NCI-H526 treated with DMSO at 0.1 percent for 48 hours (cell line): ENCODE results near the gene MYOZ3.

Experiments used
- DNase-seq: peaks from one replicate; lab custom pipeline; 2025; lab: John Stamatoyannopoulos, UW

The MYOZ3 gene

DNA sequence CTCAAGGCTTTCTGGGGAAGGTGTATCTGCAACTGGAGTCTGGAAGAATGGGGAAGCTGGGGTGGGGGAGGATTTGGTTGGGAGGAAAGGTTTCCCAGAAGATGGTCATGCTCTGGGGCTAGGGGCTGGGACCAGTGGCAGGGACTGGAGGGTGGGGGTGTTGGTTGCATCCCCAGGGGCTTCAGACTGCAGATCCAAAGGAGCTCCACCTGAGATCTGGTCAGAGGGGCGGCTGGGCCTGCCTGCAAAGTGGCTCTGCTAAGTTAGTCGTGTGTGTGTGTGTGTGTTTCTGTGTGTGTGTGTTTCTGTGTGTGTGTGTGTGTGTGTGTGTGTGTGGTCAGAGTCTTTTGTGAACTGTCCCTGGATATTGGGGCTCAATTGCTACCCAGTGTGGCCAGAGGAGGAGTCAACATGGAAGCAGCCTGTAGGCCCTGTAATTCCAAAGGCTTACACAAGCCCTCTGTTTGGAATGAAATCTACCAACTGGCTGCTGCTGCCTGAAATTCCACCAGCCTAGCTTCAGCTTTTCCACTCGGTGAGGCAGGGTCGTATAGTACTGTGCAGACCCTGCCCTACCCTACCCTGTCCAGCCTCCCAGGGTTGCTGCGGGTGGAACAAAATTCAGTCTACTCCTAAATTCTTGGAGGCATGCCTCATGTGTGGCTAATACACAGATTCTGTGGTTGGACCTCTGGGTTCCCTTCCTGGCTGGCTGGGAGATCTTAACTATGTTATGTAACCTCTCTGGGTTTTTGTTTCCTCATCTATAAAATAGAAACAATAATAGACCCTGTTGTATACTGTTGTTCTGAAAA lies 33.1 kb upstream of the MYOZ3 start:
- DNase-seq = no peak

DNA sequence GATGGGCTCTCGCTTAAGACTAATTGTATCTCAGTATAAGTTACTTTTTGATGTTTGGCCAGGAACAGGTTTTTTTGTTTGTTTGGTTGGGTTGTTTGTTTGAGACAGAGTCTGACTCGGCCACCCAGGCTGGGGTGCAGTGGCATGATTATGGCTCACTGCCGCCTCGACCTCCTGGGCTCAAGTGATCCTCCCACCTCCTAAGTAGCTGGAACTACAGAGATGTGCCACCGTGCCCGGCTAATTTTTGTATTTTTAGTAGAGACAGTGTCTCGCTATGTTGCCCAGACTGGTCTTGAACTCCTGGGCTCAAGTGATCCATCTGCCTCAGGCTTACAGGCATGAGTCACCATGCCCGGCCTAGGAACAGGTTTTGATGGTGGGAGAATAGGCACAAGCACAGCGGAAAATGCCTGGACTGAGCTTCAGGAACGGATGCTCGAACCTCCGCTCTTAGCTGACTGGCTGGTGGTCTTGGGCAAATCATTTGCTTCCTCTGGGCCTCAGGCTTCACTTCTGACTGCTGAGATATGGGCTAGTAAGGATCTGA lies 32.0 kb upstream of the MYOZ3 start:
- DNase-seq = no peak

DNA sequence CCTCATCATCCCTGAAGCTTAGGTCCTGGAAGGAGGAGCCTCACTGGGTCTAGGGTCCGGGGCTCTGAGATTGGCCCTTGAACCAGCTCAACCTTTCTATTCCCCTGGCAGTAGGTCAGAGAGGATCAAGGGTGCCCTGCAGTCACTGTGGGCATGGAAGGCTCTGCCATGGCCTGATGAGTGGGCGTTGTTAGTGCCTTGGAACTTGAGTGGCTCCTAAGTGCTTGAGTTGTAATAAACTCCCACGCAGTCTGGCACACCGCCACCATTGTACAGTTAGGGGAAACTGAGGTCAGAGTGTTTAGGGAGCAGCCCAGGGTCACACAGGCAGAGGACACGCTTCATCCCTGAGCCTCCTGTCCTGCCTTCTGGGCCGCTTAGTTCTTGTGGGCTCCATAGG lies 31.0 kb upstream of the MYOZ3 start:
- DNase-seq = no peak

DNA sequence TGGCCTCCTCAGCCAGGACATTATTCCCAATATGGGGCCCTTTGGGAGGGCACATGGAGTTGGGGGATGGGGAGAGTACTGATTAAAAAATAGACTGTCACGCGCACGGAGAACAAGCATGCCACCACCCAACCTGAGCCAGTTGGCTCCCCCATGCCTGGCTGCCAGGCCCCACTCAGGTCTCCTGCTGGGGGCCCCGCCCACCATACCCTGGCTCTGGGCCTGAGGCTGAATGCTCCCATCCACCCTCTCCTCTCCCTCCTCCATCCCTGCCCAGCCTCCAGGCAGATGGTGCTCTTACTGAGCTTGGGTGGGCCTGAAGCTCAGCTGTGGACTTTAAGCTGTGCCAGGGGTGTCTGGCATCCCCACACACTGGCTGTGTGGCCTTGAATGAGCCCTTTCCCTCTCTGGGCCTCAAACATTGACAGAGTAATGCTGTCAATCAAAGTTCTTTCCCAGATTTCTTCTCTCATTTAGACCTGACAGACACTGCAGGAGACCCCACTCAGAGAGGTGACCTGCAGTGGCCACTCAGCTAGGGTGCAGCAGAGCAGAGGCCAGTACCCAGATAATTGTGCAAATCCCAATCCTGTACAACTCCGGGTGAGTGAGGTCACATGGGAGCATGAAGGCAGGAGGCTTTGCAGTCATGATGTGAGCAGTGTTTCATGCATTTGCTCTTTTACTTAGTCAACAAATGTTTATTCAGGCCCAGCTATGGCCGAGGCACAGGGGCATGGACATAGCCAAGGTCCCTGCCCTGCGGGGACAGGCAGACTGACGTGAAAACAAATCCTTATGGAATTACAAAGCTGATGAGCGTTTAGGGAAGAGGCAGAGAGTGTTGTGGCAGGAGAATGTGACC lies 30.4 kb upstream of the MYOZ3 start:
- DNase-seq = no peak

DNA sequence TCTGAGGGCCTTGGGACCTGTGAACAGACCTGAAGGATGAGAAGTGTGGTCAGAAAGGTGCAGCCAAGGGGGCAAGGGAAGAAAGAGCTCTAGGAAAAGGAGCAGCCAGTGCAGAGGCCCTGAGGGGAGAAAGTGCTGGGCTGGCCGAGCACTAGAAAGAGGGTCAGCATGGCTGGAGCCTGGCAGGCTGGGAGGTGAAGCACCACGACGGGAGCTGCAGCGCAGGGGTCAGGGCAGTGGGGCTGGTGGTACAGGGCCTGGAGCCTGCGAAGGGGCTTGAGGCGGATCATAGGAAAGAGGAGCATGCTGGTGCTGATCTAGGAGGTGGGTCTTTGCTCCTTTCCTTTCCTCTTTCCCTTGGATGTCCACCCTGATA lies 29.7 kb upstream of the MYOZ3 start:
- no peak for DNase-seq

DNA sequence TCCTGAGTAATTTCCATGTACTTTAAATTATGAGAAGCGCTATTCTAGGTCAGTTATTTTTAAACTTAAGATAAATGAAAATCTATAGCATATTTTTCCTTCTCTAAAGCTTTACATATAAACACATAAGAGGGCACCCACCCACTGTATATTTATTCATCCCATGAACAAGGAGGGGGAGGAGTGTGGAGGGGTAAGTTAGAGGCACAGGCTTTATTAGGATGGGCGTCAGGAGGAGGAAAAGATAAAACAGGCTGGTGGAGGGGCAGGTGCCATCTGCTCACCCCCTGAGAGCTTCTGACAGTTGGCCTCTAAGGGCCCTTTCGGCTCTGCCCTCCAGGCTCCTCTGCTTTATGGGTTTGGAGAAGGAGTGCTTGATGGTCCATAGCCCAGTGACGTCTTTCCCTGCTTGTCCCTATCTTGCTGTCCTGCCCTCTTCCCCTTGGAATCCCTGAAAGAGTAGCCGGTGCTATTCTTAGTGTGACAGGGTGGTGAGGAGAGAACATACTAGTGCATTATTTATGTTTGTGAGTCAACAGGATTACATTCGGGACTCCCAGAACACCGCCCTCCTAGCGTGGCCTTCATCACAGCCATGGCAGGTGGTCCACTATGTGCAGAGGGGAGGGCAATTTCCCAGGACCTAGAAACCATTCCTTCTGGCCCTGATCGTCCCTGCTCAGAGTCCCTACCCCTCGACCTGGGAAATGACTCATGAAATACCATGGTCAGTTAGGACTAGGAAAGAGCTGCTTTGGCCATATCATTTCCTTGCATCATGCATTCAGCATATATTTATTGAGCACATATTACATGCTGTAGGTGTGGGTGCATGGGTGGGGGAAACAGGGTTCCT lies 28.5 kb upstream of the MYOZ3 start:
- no peak for DNase-seq

DNA sequence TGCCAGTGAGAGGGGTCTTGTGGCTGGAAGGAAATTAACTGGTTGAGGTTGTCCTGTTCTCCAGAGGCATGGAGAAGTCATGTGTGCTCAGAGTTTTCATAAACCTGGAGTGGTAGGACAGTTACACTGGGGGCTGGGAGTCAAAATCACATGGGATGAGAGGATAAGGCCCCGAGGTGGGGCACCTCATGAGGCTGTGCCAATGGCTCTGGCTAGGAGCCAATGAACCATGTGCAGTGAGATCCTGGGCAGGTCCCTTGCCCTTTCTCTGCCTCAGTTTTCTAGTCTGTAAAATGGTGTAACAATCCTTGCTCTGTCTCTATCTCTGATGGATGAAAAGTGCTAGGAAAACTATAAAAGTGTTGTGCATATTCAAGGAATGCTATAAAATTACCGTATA lies 27.6 kb upstream of the MYOZ3 start:
- DNase-seq = no peak

DNA sequence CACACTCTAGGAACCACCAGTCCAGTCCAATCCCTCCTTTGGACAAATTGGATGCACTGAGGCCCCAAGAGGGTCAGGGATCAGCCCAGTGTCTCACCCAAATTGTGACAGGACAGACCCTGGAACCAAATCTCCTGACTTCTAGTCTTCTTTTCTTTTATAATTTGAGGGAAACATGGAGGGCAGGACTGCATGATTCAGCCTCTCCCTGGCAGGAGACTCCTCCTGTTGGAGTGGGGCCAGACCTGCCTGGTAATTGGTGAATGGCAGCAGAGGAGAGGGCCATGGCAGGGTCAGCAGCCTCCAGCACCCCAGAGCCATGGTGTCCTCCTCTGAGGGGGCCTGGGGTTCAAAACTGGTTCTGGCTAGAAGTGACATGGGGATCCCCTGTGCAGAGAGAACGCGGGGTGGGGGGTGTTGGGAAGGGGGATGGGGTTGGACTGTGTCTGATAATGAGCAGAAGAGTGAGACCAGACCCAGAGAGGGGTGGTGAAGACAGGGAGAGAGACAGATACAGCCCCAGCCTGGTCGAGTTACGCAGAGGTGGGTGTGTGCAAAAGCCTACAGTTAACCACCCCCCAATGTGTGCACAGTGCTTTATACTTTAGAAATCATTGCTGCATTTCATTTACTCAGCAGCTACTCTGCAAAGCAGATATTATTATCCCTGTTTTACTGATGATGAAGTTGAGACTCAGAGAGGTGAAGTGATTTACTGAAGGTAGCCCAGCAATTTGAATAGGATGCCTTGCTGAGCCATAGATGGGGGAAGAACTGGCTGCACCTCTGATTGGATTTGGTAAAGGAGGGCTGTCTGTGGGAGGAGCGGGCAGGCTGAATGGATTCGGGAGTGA lies 24.4 kb upstream of the MYOZ3 start:
- DNase-seq = no peak

DNA sequence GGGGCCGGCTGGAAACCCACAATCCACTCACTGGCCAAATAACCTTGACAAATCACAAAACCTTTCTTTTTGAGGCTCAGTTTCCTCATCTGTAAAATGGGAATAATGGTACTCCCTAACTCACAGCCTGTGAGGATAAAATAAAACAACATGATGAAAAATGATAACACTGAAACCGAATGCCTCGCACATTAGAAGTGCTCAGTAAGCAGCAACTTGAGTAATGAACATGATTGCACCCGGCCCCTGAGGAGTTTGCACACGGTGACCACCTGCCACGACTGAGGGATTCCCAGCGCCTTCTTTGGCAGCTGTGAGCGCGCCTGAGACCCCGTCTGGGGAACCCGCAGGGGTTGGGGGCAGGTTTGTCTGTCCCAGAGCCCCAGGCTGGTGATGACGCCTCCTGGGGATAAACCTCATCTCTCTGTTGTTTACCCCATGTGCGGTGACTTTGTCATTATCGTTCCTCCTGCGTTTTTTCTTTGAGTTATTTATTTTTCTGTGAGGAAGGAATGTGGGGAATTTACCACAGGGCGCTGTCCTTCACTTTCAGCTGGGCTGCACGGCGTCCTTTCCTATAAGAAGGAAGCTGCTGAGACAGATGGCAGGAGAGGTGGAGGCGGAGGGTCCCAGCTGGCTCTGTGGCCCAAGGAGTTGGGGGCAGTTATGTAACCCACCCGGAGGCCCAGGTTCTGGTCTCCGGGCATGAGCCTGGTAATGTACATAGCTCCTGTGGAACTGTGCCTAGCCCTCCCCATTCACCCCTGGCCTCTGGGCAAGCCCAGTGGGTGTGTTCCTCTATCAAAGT lies 23.6 kb upstream of the MYOZ3 start:
- DNase-seq = no peak

DNA sequence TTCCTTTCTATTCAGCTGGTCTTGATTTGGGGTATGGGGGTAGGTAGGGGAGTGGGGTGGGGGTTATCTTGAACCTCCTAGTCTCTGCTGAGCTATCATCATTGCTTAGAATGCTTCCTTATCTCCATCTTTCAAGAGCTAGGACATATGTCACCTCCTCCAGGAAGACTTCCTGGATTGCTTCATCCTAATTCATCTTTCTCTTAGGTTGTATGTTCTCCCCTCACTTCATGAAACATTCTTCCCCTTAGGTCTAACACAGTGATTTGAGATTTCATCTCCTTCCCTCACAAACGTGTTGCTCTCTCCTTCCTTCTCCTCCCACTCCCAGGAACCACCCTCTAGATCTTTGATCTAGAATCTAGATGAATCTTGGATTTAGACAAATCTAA lies 23.0 kb upstream of the MYOZ3 start:
- no peak for DNase-seq

DNA sequence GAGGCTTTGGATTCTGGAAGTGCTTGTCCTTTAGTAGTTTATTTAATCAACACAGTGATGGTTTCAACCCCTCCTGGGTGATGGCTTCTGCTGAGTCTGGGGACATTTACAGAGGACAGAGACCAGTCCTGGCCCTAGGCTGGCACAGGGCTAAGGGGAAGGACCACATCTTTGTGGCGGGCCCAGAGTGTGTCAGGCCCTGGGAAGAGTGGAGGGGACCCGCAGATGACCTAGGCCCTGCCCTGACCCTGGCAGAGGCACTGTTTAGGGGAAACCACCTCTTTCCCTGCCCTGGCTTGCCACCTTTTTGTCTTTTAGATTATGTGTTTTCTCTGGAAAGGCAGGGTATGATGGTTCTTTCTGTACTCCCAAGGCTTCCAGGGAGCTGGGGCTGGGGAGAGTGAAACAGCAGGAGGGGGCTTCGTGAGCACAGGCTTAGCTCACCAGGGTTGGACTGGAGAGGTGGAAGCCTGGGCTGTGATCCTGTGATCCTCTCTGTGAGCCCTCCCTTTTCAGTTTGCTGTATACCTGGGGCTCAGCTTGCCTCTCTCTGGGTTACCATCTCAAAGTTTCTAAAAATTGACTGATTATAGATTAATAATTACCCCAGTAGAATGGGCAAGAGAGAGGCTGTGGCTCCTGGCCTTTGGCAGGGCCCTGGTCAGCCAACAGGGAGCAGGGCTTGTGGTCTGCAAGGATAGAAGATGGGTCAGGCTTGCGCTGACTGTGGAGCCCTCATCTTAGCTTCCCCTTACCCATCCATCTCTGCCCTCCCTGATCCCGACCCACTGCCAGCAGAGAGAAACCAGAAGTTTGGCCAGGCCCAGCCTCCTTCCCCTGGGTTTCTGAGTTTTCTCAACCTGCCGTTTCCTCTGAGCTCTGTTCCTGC lies 22.3 kb upstream of the MYOZ3 start:
- no peak for DNase-seq

DNA sequence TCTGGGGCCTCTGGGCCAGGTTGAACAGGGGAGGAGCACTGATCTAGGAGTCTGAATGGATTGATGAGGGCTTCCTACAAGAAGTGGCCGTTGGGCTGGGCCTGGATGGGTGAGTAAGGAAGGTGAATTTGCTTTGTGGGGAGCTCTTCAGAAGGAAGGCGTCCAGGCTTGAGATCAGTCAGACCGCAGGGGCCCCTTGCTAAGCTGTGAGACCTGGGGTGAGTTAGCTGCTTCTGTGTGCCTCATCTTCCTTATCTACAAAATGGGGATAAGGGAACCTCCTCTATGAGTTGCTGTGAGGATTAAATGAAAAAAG lies 21.7 kb upstream of the MYOZ3 start:
- DNase-seq = no peak

DNA sequence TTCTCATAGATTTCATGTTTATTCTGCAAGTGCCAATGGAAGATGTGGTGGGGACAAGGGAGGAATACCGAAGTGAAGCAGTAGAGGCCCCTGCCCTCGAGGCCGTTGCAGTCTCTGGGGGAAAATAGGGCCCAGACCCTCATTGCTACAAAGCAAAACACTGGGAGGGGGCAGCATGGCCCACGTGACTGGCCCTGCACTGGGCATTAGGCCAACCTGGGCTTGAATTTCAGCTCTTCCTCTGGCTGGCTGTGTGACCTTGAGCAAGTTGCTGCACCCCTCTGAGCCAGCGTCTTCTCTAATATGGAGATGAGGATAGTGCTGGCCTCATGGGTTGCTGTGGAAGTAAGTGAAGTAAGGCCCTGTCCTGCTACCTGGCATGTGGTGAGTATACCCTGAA lies 21.3 kb upstream of the MYOZ3 start:
- no peak for DNase-seq

DNA sequence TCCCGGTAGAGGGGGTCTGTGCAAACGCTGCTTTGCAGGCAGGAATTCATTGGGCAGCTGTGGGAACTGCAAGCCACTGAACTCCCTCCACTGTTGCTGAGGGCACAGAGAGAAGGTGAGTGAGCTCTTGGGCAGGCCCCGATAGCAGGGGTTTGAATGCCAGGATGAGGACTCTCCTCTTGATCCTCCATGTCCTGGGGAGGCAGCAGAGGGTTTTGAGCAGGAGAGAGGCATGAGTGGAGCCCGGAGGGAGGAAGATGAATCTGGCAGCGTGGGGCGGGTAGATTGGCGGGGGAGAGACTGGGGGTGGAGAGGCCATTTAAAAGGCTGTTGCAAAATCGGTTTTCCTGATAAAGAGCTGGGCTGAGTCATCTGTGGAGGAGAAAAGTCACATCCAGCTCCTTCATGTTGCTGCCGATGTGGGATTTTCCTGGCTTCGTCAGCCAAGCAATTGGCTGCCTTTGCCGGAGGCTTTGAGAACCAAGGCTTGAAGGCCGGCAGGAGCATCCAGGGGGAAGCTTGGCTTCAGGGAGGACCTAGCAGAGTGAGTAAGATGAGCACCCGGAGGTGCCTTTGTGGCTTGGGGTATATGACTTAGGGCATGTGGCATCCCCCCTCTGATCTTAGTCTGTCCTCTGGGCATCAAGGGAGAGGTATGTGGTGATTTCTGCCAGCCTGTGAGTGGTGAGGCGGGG lies 20.6 kb upstream of the MYOZ3 start, which contains the start of gene SYNPO:
Gene SYNPO (plus strand): TSS at position 350 of the 695 bp plus-strand sequence. CDS start 7,616 bp downstream, outside the sequence.
- no peak for DNase-seq

DNA sequence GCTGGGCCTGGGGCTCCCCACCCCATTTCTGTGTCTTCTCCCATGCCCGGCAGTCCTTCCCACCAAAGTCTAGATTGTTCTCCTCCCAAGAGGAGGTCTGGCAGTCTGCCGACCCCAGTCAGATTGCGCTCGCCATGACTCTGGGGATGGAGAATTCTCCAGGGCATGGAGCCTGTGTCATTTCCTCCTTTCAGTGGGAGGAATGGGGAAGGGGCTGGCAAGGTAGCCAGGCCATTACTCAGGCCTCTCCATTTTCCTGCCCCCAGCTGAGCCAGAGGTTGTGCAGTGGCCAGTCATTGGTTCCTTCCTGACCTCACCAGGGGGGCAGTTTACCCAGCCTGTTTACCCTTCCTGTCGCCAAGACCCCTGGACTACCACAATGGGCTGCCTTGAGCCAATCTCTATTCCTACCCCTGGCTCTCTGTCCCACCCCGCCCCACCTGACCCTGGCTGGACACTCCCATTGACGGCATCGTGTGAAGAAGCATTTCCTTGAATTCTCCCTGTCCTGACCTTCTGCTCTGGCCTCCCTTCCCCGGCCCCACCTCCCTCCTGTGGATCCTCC lies 20.0 kb upstream of the MYOZ3 start:
- DNase-seq = no peak

DNA sequence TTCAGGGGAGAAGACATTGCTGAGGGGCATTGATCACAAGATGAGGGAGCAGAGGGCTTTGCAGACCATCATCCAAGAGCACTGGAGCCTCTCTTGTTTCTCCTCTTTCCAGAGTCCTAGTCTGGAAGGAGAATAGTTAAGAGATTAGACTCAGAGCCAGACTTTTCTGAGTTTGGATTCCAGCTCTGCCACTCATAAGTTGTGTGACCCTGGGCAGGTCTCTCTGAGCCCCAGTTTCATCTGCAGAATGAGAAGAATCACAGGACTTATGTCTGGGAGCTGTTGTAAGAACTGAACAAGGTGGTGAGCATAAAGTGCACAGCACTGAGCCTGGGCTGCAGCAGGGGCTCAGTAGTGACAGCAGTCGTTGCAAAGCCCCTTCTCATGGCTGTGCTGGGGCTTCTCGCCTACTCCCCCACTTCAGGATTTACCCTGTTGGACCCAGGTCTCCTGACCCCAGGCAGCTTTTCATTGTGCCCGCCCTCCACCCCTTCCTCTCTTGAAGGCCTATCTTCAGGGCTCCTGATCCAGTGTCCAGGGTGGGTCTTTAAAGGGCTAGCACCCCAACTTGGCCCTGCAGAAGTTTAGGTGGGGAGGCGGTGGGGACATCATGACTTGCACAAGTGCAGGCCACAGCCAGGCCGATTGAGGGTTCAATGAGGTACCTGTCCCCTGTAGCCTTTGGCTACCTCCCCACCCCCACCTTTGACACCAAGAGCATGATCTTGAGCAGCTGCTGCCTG lies 19.1 kb upstream of the MYOZ3 start:
- DNase-seq = no peak

DNA sequence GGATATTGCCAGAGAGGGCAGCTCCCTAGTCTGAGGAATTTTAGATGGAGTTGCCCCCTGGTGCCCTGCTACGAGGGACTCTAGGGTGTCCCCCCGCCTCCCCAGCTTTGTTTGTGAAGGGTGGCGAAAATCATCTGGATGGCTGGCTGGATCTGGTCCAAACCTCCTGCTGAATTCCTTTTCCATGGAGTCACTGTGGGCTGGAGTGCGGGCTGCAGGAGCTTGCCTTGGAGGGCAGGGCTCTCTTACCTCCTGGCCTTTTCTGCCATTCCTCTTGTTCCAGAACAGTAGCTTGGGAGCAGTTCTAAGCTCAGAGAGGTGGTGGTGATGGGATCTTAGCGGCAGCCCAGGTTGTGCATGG lies 18.5 kb upstream of the MYOZ3 start:
- no peak for DNase-seq
